Aorta (tissue), 5 donors: Measurements from ENCODE around the gene PFN3. TPM values are rescaled to one million over a fixed set of nuclear protein-coding genes. Genes with fewer than 3 reads are reported as not detected.

Experiments used
- ATAC-seq: fragments of 200-7000 bp; cut with Tn5 transposase; one replicate; pipeline ENCODE4 v1.9.1; 2022; ENCODE audit warnings: moderate library complexity; ENCODE audit not compliant: low FRiP score
- DNase-seq, 2 donors: peaks; one replicate each; pipeline ENCODE4 v3.0.0-alpha.2; 2020
- H3K27ac ChIP-seq, 2 donors: one replicate each; pipeline ENCODE4 v1.5.1; 2013; ENCODE audit warnings: low read length in 2 of 2, mild to moderate bottlenecking in 2 of 2, moderate library complexity in 2 of 2, control low read depth in 1 of 2, inconsistent platforms in 1 of 2, low read depth in 1 of 2
- H3K27me3 ChIP-seq, 2 donors: one replicate each; pipeline ENCODE4 v1.6.1; 2013; ENCODE audit warnings: control low read depth in 1 of 2, low read length in 1 of 2, mild to moderate bottlenecking in 1 of 2, moderate library complexity in 1 of 2; ENCODE audit not compliant: insufficient read depth in 2 of 2, control insufficient read depth in 1 of 2
- H3K36me3 ChIP-seq, 2 donors: one replicate each; pipeline ENCODE4 v1.6.1; 2013; ENCODE audit warnings: control low read depth in 1 of 2, low read length in 1 of 2, mild to moderate bottlenecking in 1 of 2; ENCODE audit not compliant: insufficient read depth in 2 of 2, control insufficient read depth in 1 of 2
- H3K4me1 ChIP-seq, 2 donors: one replicate each; pipeline ENCODE4 v1.6.1; 2013; ENCODE audit warnings: low read length in 2 of 2, control low read depth in 1 of 2, mild to moderate bottlenecking in 1 of 2, moderate library complexity in 1 of 2; ENCODE audit not compliant: insufficient read depth in 2 of 2, control insufficient read depth in 1 of 2
- H3K4me3 ChIP-seq, 2 donors: one replicate each; pipeline ENCODE4 v1.5.1; 2013; ENCODE audit warnings: low read length in 2 of 2, control low read depth in 1 of 2, mild to moderate bottlenecking in 1 of 2
- H3K9me3 ChIP-seq: one replicate; pipeline ENCODE4 v1.6.1; 2013; ENCODE audit warnings: mild to moderate bottlenecking, low read length; ENCODE audit not compliant: control insufficient read depth
- WGBS, 2 donors: extraction: QIAGEN DNeasy Blood & Tissue Kit; methylation state at CpG; one replicate each; pipeline ENCODE4 v1.1.7; 2013; 5-methylcytosine and 5-hydroxymethylcytosine counted together
- intact Hi-C, 2 donors: fragments of 100-400 bp; cut with DNase I; formaldehyde crosslinking; loops; one replicate each; pipeline versions ENCODE4 v1.14.2 to v1.15.0; 2022
- polyA plus RNA-seq, 2 donors: library from polyadenylated mRNA; stranded (reverse); fragments of 200-250 nt; gene quantifications; one replicate each; pipeline ENCODE4 v1.2.3, GENCODE V29; 2013
- total RNA-seq, 2 donors: library from RNA; stranded (reverse); fragmentation: NEBNext Ultra II Directional; extraction: Animal tissue kit (Norgen Biotek cat#: 25700); gene quantifications; one replicate each; pipeline ENCODE4 v1.2.1, GENCODE V29; 2021
- donor health status: healthy with polysubstance abuse.
- donor health status: Bipolar disorder and iron deficiency.
- donor health status: DM: no; HTN: no; CAD: no.
- donor health status: DM: no; HTN: no; CAD: no.
- donor health status: DM: yes; HTN: yes; CAD: no.

PFN3 gene
- total and polyA plus RNA-seq, 4 donors = not detected

- Histone ChIP-seq H3K27ac (no peak overlapping the region), H3K4me3 (no peak overlapping the region), H3K4me1 (no peaks in the 10 kb centered on the region), H3K9me3 (no peaks in the 10 kb centered on the region), H3K27me3 (no peaks in the 10 kb centered on the region), H3K36me3 (no peaks in the 10 kb centered on the region)
- ATAC-seq = no peak
- 69 to 79% methylated on average over 10 of the region's 10 CpGs for WGBS, 2 donors
- DNase-seq = peak in 1 of 2 donors; percentile 68
- intact Hi-C loops = no loop called here
These were observed 38.0 kb upstream of the PFN3 start for GRCh38 chr5:177438468-177438867.

GRCh38 chr5:177437623-177438022, 37.2 kb upstream of the PFN3 start:
- H3K27ac ChIP-seq = no peak overlapping the region
- no peak overlapping the region for H3K4me3 ChIP-seq
- no peaks in the 10 kb centered on the region for H3K4me1 ChIP-seq
- 74 to 80% methylated on average over 4 of the region's 4 CpGs for WGBS, 2 donors
- no peaks in the 10 kb centered on the region for H3K36me3 ChIP-seq
- DNase-seq (no peak), ATAC-seq (no peak)
- H3K9me3 ChIP-seq = no peaks in the 10 kb centered on the region
- no peaks in the 10 kb centered on the region for H3K27me3 ChIP-seq
- intact Hi-C loops = no loop called here

- DNase-seq = peak in 1 of 2 donors; percentile 71
- WGBS, 2 donors = 94 to 95% methylated on average over 37 of the region's 37 CpGs
- Histone ChIP-seq H3K36me3 (no peaks in the 10 kb centered on the region), H3K27ac (no peak overlapping the region), H3K4me1 (no peaks in the 10 kb centered on the region), H3K27me3 (no peaks in the 10 kb centered on the region), H3K4me3 (no peak overlapping the region), H3K9me3 (no peaks in the 10 kb centered on the region)
- ATAC-seq = no peak
- intact Hi-C loops = no loop called here
These were observed 35.5 kb upstream of the PFN3 start for GRCh38 chr5:177435847-177436536.

GRCh38 chr5:177434942-177435738, 34.7 kb upstream of the PFN3 start:
- Histone ChIP-seq H3K4me3 (no peak overlapping the region), H3K36me3 (no peaks in the 10 kb centered on the region), H3K27ac (no peak overlapping the region), H3K4me1 (no peaks in the 10 kb centered on the region), H3K27me3 (no peaks in the 10 kb centered on the region), H3K9me3 (no peaks in the 10 kb centered on the region)
- 94 to 95% methylated on average over 20 of the region's 20 CpGs for WGBS, 2 donors
- ATAC-seq = no peak
- DNase-seq = no peak
- intact Hi-C loops = no loop called here

GRCh38 chr5:177434437-177434836, 34.0 kb upstream of the PFN3 start:
- intact Hi-C loops = no loop called here
- Histone ChIP-seq H3K27ac (no peak overlapping the region), H3K36me3 (no peaks in the 10 kb centered on the region), H3K27me3 (no peaks in the 10 kb centered on the region), H3K4me3 (no peak overlapping the region), H3K4me1 (no peaks in the 10 kb centered on the region), H3K9me3 (no peaks in the 10 kb centered on the region)
- WGBS, 2 donors = 90 to 91% methylated on average over 8 of the region's 8 CpGs
- ATAC-seq (no peak), DNase-seq (no peak)

- no peaks in the 10 kb centered on the region for H3K9me3 ChIP-seq
- H3K4me1 ChIP-seq = no peaks in the 10 kb centered on the region
- WGBS, 2 donors = 92 to 95% methylated on average over 26 to 29 of the region's 29 CpGs
- no peaks in the 10 kb centered on the region for H3K27me3 ChIP-seq
- H3K27ac ChIP-seq = no peak overlapping the region
- H3K36me3 ChIP-seq = no peaks in the 10 kb centered on the region
- DNase-seq (no peak), ATAC-seq (no peak)
- H3K4me3 ChIP-seq = no peak overlapping the region
- intact Hi-C loops = no loop called here
These were observed 33.3 kb upstream of the PFN3 start for GRCh38 chr5:177433658-177434217.

- 92 to 94% methylated on average over 25 of the region's 25 CpGs for WGBS, 2 donors
- ATAC-seq = no peak
These were observed 32.6 kb upstream of the PFN3 start for GRCh38 chr5:177432839-177433657.

GRCh38 chr5:177432143-177432838, 31.8 kb upstream of the PFN3 start:
- intact Hi-C loops = no loop called here
- no peaks in the 10 kb centered on the region for H3K36me3 ChIP-seq

More at GRCh38 chr5:177432839-177433657, 32.6 kb upstream of the PFN3 start:
- no peaks in the 10 kb centered on the region for H3K4me1 ChIP-seq
- DNase-seq = peak in 1 of 2 donors; percentile 75
- no peak overlapping the region for H3K27ac ChIP-seq
- H3K4me3 ChIP-seq = no peak overlapping the region
- H3K36me3 ChIP-seq = no peaks in the 10 kb centered on the region
- no peaks in the 10 kb centered on the region for H3K27me3 ChIP-seq
- no peaks in the 10 kb centered on the region for H3K9me3 ChIP-seq
- intact Hi-C loops = no loop called here

More at GRCh38 chr5:177432143-177432838, 31.8 kb upstream of the PFN3 start:
- H3K4me1 ChIP-seq = peaks cover 0 to 3% of the 10 kb centered on the region in 2 donors
- 39 to 42% methylated on average over 17 to 18 of the region's 18 CpGs for WGBS, 2 donors
- H3K4me3 ChIP-seq = no peak overlapping the region
- ATAC-seq (no peak), DNase-seq (peak; percentile 52 to 76)
- no peak overlapping the region for H3K27ac ChIP-seq
- H3K9me3 ChIP-seq = no peaks in the 10 kb centered on the region
- no peaks in the 10 kb centered on the region for H3K27me3 ChIP-seq
